Testis (tissue), 3 donors: Measurements from ENCODE around the gene MISP3. TPM values are rescaled to one million over a fixed set of nuclear protein-coding genes. Genes with fewer than 3 reads are reported as not detected.
"Not testable (repeated sequence)": the region's sequence is repeated elsewhere in the genome, so short reads cannot be mapped to it uniquely, and the experiment has no call there.

Experiments
- DNase-seq: peaks from one replicate; pipeline ENCODE4 v3.0.0-alpha.2; 2019
- H3K27ac ChIP-seq, 2 donors: fragments of 200-600 bp; sonication (generic); one replicate each; pipeline ENCODE4 v1.5.1; 2019
- H3K27me3 ChIP-seq: fragments of 200-600 bp; sonication (generic); one replicate; pipeline ENCODE4 v1.5.1; 2019
- H3K36me3 ChIP-seq: fragments of 200-600 bp; sonication (generic); one replicate; pipeline ENCODE4 v1.5.1; 2017; ENCODE audit warnings: low read depth; ENCODE audit errors: missing control alignments
- H3K4me1 ChIP-seq: fragments of 200-600 bp; sonication (generic); one replicate; pipeline ENCODE4 v1.5.1; 2019
- H3K4me3 ChIP-seq, 2 donors: fragments of 200-600 bp; sonication (generic); one replicate each; pipeline ENCODE4 v1.5.1; 2017 to 2019
- H3K9me3 ChIP-seq: fragments of 200-600 bp; sonication (generic); one replicate; pipeline ENCODE4 v1.5.1; 2017
- CTCF ChIP-seq, 3 experiments: fragments of 450-650 bp in 2 of 3; fragments of 200-600 bp in 1 of 3; sonication (generic) in 1 of 3; IDR thresholded peaks; one replicate each; pipeline ENCODE4 v1.5.1; 2016 to 2019; ENCODE audit warnings: antibody characterized with exemption in 3 of 3, mild to moderate bottlenecking in 2 of 3, moderate library complexity in 1 of 3
- POLR2A ChIP-seq: fragments of 450-650 bp; IDR thresholded peaks from one replicate; pipeline ENCODE4 v1.6.1; 2017; ENCODE audit warnings: antibody characterized with exemption, mild to moderate bottlenecking, moderate library complexity
- WGBS, 2 donors: methylation state at CpG; one replicate each; pipeline ENCODE4 v1.1.5; 2018; 5-methylcytosine and 5-hydroxymethylcytosine counted together
- intact Hi-C: fragments of 100-400 bp; cut with DNase I; formaldehyde crosslinking; loops from one replicate; pipeline ENCODE4 v1.15.1; 2023; ENCODE audit warnings: low total_unique reads
- polyA plus RNA-seq: library from polyadenylated mRNA; stranded (reverse); fragments of 350-450 nt; fragmentation: Illumina TruSeq; extraction: RNeasy Lipid Tissue Mini Kit (QIAGEN cat#74804); gene quantifications from one replicate; pipeline ENCODE4 v1.2.3, GENCODE V29; 2014; ENCODE audit warnings: low read depth, low replicate concordance; ENCODE audit not compliant: insufficient read depth
- total RNA-seq, 2 donors: library from RNA; depleted of rRNA; stranded (reverse); fragments of >200 nt; gene quantifications; one replicate each; pipeline ENCODE4 v1.2.3, GENCODE V29; 2016

The MISP3 gene
- total and polyA plus RNA-seq, 3 donors from 2014 or later = 0.76 to 7.2 (median 4.2) TPM

GRCh38 chr19:14050512-14050911 is 22.1 kb upstream of the MISP3 start:
- WGBS, 2 donors = 96% methylated on average over 3 to 4 of the region's 4 CpGs
- Histone ChIP-seq H3K27me3 (no peaks in the 10 kb centered on the region), H3K36me3 (no peaks in the 10 kb centered on the region), H3K4me3 (no peak overlapping the region), H3K27ac (no peak overlapping the region), H3K4me1 (no peaks in the 10 kb centered on the region), H3K9me3 (no peaks in the 10 kb centered on the region)
- DNase-seq = no peak
- intact Hi-C loops = no loop called here
- TF ChIP-seq CTCF (IDR thresholded peaks at IDR 0.05) (no peak), POLR2A (no peak)

- WGBS, 2 donors = 94% methylated on average over 11 of the region's 11 CpGs
Observed at GRCh38 chr19:14050961-14051360, 21.6 kb upstream of the MISP3 start.

GRCh38 chr19:14051980-14052379 is 20.6 kb upstream of the MISP3 start:
- 88 to 90% methylated on average over 6 to 9 of the region's 9 CpGs for WGBS, 2 donors
- Histone ChIP-seq H3K27ac (no peak overlapping the region), H3K27me3 (no peaks in the 10 kb centered on the region), H3K36me3 (no peaks in the 10 kb centered on the region), H3K4me1 (no peaks in the 10 kb centered on the region), H3K9me3 (no peaks in the 10 kb centered on the region), H3K4me3 (no peak overlapping the region)
- TF ChIP-seq CTCF (IDR thresholded peaks at IDR 0.05) (no peak), POLR2A (no peak)
- no peak for DNase-seq
- intact Hi-C loops = no loop called here

More at GRCh38 chr19:14050961-14051360, 21.6 kb upstream of the MISP3 start:
- H3K9me3 ChIP-seq, DNase-seq, H3K4me3 ChIP-seq, H3K36me3 ChIP-seq, H3K27ac ChIP-seq, H3K4me1 ChIP-seq, H3K27me3 ChIP-seq, intact Hi-C loops: not testable (repeated sequence)

GRCh38 chr19:14052470-14052869 is 20.1 kb upstream of the MISP3 start:
- Histone ChIP-seq H3K4me1 (no peaks in the 10 kb centered on the region), H3K9me3 (no peaks in the 10 kb centered on the region), H3K27me3 (no peaks in the 10 kb centered on the region), H3K27ac (no peak overlapping the region), H3K4me3 (no peak overlapping the region), H3K36me3 (no peaks in the 10 kb centered on the region)
- 88 to 91% methylated on average over 6 of the region's 6 CpGs for WGBS, 2 donors
- no peak for TF ChIP-seq CTCF (IDR thresholded peaks at IDR 0.05)
- TF ChIP-seq POLR2A = no peak
- intact Hi-C loops = no loop called here
- DNase-seq = no peak

GRCh38 chr19:14053032-14053431 is 19.6 kb upstream of the MISP3 start:
- H3K9me3 ChIP-seq = no peaks in the 10 kb centered on the region
- H3K27ac ChIP-seq = no peak overlapping the region
- no peak for DNase-seq
- H3K4me3 ChIP-seq = no peak overlapping the region
- 94 to 95% methylated on average over 3 of the region's 3 CpGs for WGBS, 2 donors
- H3K36me3 ChIP-seq = no peaks in the 10 kb centered on the region
- TF ChIP-seq POLR2A (no peak), CTCF (IDR thresholded peaks at IDR 0.05) (no peak)
- H3K4me1 ChIP-seq = peaks cover 3% of the 10 kb centered on the region
- intact Hi-C loops = no loop called here
- H3K27me3 ChIP-seq = no peaks in the 10 kb centered on the region
